Urinary bladder (tissue), 4 donors: Measurements from ENCODE around the gene FBXL19. TPM values are rescaled to one million over a fixed set of nuclear protein-coding genes. Genes with fewer than 3 reads are reported as not detected.
A peak's percentile ranks its signal among the peaks of the same experiment; 100 is the strongest.

Experiments
- DNase-seq: peaks from one replicate; pipeline ENCODE4 v3.0.0-alpha.2; 2015; ENCODE audit errors: extremely low spot score
- H3K27ac ChIP-seq: one replicate; pipeline ENCODE4 v1.5.1; 2013; ENCODE audit warnings: low read depth, mild to moderate bottlenecking, moderate library complexity
- H3K36me3 ChIP-seq: one replicate; pipeline ENCODE4 v1.6.1; 2013; ENCODE audit warnings: mild to moderate bottlenecking, moderate library complexity; ENCODE audit not compliant: insufficient read depth
- H3K4me1 ChIP-seq: one replicate; pipeline ENCODE4 v1.6.1; 2013; ENCODE audit warnings: mild to moderate bottlenecking, moderate library complexity; ENCODE audit not compliant: insufficient read depth
- H3K4me3 ChIP-seq: one replicate; pipeline ENCODE4 v1.5.1; 2013; ENCODE audit warnings: low read depth, low read length
- WGBS: extraction: QIAGEN DNeasy Blood & Tissue Kit; methylation state at CpG from one replicate; pipeline ENCODE4 v1.1.7; 2013; 5-methylcytosine and 5-hydroxymethylcytosine counted together
- polyA plus RNA-seq: library from polyadenylated mRNA; stranded (reverse); fragments of 200-250 nt; gene quantifications from one replicate; pipeline ENCODE4 v1.2.3, GENCODE V29; 2013
- total RNA-seq: library from RNA; depleted of rRNA; stranded (reverse); fragments of >200 nt; gene quantifications from one replicate; pipeline ENCODE4 v1.2.3, GENCODE V29; 2014
- donor health status: healthy with polysubstance abuse.
- donor health status: healthy.

FBXL19 gene
- total and polyA plus RNA-seq, 2 donors, result 9.6 to 15.2 TPM

GRCh38 chr16:30902029-30902972 is 21.1 kb upstream of the FBXL19 start:
- Histone ChIP-seq H3K4me1 (no peaks in the 10 kb centered on the region), H3K36me3 (no peaks in the 10 kb centered on the region), H3K4me3 (peak overlapping the region; percentile 69), H3K27ac (peak overlapping the region; percentile 93)
- DNase-seq, result no peak
- 10% methylated on average over 99 of the region's 99 CpGs for WGBS

- WGBS, result 78% methylated on average over 4 of the region's 4 CpGs
- no peaks in the 10 kb centered on the region for H3K36me3 ChIP-seq
- no peak for DNase-seq
- no peaks in the 10 kb centered on the region for H3K4me1 ChIP-seq
- peak overlapping the region; percentile 32 for H3K27ac ChIP-seq
- H3K4me3 ChIP-seq, result no peak overlapping the region
Observed at GRCh38 chr16:30903002-30903401, 20.4 kb upstream of the FBXL19 start.

- 82% methylated on average over 4 of the region's 4 CpGs for WGBS
- DNase-seq, result no peak
- H3K27ac ChIP-seq, result no peak overlapping the region
Observed at GRCh38 chr16:30903596-30903995, 19.8 kb upstream of the FBXL19 start.

GRCh38 chr16:30904114-30904780 is 19.1 kb upstream of the FBXL19 start:
- Histone ChIP-seq H3K27ac (no peak overlapping the region), H3K4me3 (no peak overlapping the region), H3K36me3 (no peaks in the 10 kb centered on the region), H3K4me1 (no peaks in the 10 kb centered on the region)
- no peak for DNase-seq
- WGBS, result 87% methylated on average over 19 of the region's 19 CpGs

More at GRCh38 chr16:30903596-30903995, 19.8 kb upstream of the FBXL19 start:
- no peaks in the 10 kb centered on the region for H3K36me3 ChIP-seq
- H3K4me1 ChIP-seq, result no peaks in the 10 kb centered on the region
- H3K4me3 ChIP-seq, result no peak overlapping the region

- no peak for DNase-seq
- WGBS, result 85% methylated on average over 4 of the region's 4 CpGs
- H3K27ac ChIP-seq, result no peak overlapping the region
- no peaks in the 10 kb centered on the region for H3K36me3 ChIP-seq
- no peak overlapping the region for H3K4me3 ChIP-seq
- no peaks in the 10 kb centered on the region for H3K4me1 ChIP-seq
Observed at GRCh38 chr16:30907064-30907463, 16.3 kb upstream of the FBXL19 start.

- H3K4me3 ChIP-seq, result no peak overlapping the region
- no peak for DNase-seq
- H3K27ac ChIP-seq, result no peak overlapping the region
- no peaks in the 10 kb centered on the region for H3K36me3 ChIP-seq
- WGBS, result 66% methylated on average over 18 of the region's 18 CpGs
- no peaks in the 10 kb centered on the region for H3K4me1 ChIP-seq
Observed at GRCh38 chr16:30910427-30911029, 12.8 kb upstream of the FBXL19 start.

GRCh38 chr16:30912794-30913412 is 10.5 kb upstream of the FBXL19 start:
- H3K4me3 ChIP-seq, result no peak overlapping the region
- no peaks in the 10 kb centered on the region for H3K36me3 ChIP-seq
- H3K4me1 ChIP-seq, result no peaks in the 10 kb centered on the region
- H3K27ac ChIP-seq, result no peak overlapping the region
- 82% methylated on average over 6 of the region's 6 CpGs for WGBS
- no peak for DNase-seq

- Histone ChIP-seq H3K27ac (no peak overlapping the region), H3K4me3 (no peak overlapping the region), H3K4me1 (no peaks in the 10 kb centered on the region), H3K36me3 (no peaks in the 10 kb centered on the region)
- DNase-seq, result no peak
- 96% methylated on average over 3 of the region's 3 CpGs for WGBS
Observed at GRCh38 chr16:30914830-30915229, 8.5 kb upstream of the FBXL19 start.

- DNase-seq, result no peak
- no peaks in the 10 kb centered on the region for H3K4me1 ChIP-seq
- H3K4me3 ChIP-seq, result no peak overlapping the region
- 88% methylated on average over 1 of the region's 1 CpG for WGBS
- no peak overlapping the region for H3K27ac ChIP-seq
- H3K36me3 ChIP-seq, result no peaks in the 10 kb centered on the region
Observed at GRCh38 chr16:30918614-30919013, 4.8 kb upstream of the FBXL19 start.

GRCh38 chr16:30920891-30921290 is 2.5 kb upstream of the FBXL19 start:
- no peak overlapping the region for H3K4me3 ChIP-seq
- no peak overlapping the region for H3K27ac ChIP-seq
- no peak for DNase-seq
- WGBS, result 76% methylated on average over 2 of the region's 2 CpGs
- no peaks in the 10 kb centered on the region for H3K36me3 ChIP-seq
- no peaks in the 10 kb centered on the region for H3K4me1 ChIP-seq

GRCh38 chr16:30921459-30921747 is 2.0 kb upstream of the FBXL19 start:
- peak overlapping the region; percentile 53 for H3K27ac ChIP-seq
- 24% methylated on average over 6 of the region's 6 CpGs for WGBS
- H3K36me3 ChIP-seq, result no peaks in the 10 kb centered on the region
- peak overlapping the region; percentile 42 for H3K4me3 ChIP-seq
- DNase-seq, result no peak
- no peaks in the 10 kb centered on the region for H3K4me1 ChIP-seq

- peak; percentile 92 for DNase-seq
- under 1% methylated on average over 37 of the region's 37 CpGs for WGBS
- Histone ChIP-seq H3K36me3 (no peaks in the 10 kb centered on the region), H3K4me1 (no peaks in the 10 kb centered on the region), H3K27ac (peak overlapping the region; percentile 53), H3K4me3 (peak overlapping the region; percentile 42)
Observed at GRCh38 chr16:30921748-30922419, 1.5 kb upstream of the FBXL19 start.

- H3K4me1 ChIP-seq, result no peaks in the 10 kb centered on the region
- peak; percentile 99 for DNase-seq
- H3K36me3 ChIP-seq, result no peaks in the 10 kb centered on the region
- peak overlapping the region; percentile 42 for H3K4me3 ChIP-seq
- under 1% methylated on average over 42 of the region's 42 CpGs for WGBS
- peak overlapping the region; percentile 89 for H3K27ac ChIP-seq
Observed at GRCh38 chr16:30922420-30922959, 882 bp upstream of the FBXL19 start.
